Measurements from ENCODE around the gene MLNR. TPM values are rescaled to one million over a fixed set of nuclear protein-coding genes. Genes with fewer than 3 reads are reported as not detected.

MLNR gene
- total RNA-seq, 2 experiments from 2014 or later, result not detected

- CTCF ChIA-PET, result interaction anchor here (0.7 to 1.1 kb wide), 2 partner anchors 9 to 10 kb away, joined by 3 read pairs; no protein-coding TSS in a partner anchor
- H3K4me3 Mint-ChIP-seq, result no peak overlapping the region
- peaks cover 19% of the 10 kb centered on the region for H3K36me3 Mint-ChIP-seq
- no peaks in the 10 kb centered on the region for H3K9me3 Mint-ChIP-seq (ENCODE audit: low read depth)
- no peak for ATAC-seq
- no peak overlapping the region for H3K27ac Mint-ChIP-seq
- peaks cover 4% of the 10 kb centered on the region for H3K4me1 Mint-ChIP-seq
- no peaks in the 10 kb centered on the region for H3K27me3 Mint-ChIP-seq
- no peak for DNase-seq
These were observed 51.1 kb downstream of the MLNR start for GRCh38 chr13:49271264-49271663.

Other genes starting within 250 kb of the MLNR start
- 10 to 100 TPM; 22.3 to 28.7 TPM for gene FNDC3A, start 244.4 kb upstream of the MLNR start, total RNA-seq
- 10 to 100 TPM; 12.4 to 14.8 TPM for gene CDADC1, start 27.6 kb downstream of the MLNR start, total RNA-seq
- gene CAB39L, start 223.7 kb downstream of the MLNR start, total RNA-seq, result 1 to 10 TPM; 4.0 to 4.3 TPM
- 10 to 100 TPM; 14.3 to 18.0 TPM for gene SETDB2, start 223.9 kb downstream of the MLNR start, total RNA-seq

All from activated CD8-positive, alpha-beta memory T cell treated with anti-CD3 and anti-CD28 coated beads, Interleukin-2, amount 10 ng/mL, durations not matched to agents 7 days and 5 days (primary cell).